HG03565 (cell line): ENCODE data around the gene NDC80.

Experiments
- ATAC-seq: cut with Tn5 transposase; IDR thresholded peaks from one replicate; pipeline ENCODE4 v1.9.1; 2021; ENCODE audit warnings: mild to moderate bottlenecking, moderate library complexity; ENCODE audit not compliant: unreplicated experiment

NDC80 gene

DNA sequence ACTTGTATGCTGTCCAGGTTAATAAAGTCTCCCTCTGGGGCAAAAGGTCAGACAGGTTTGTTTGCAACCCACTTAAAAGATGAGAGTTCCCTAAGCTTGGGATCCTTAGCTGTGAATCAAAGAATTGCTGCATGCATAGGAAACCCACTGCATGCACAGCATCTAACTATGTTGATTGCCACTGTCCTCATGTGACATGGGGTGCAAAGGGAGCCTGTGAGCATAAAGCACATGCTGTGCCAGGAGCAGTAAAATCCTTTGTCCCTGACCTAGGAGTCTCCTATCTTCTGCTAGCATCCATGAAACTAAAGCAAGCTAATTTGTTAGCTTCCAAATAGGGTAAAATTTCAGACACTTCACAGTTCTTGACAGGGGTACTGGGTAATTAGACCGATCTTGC is 13.8 kb upstream of the NDC80 start:
- ATAC-seq = no peak

DNA sequence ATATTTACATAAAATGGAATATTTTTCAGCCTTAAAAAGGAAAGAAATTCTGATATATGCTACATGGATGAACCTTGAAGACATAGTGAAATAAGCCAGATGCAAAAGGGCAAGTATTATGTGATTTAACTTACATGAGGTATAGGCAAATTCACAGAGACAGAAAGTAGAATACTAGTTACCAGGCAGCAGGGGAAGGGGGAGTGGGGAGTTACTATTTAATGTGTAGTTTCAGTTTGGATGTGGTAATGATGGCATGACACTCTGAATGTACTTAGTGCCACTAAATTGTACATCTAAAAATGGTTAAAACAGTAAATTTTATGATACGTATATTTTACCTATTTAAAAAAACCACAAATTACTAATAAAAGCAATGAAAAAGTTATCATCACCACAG is 12.1 kb upstream of the NDC80 start:
- no peak for ATAC-seq

DNA sequence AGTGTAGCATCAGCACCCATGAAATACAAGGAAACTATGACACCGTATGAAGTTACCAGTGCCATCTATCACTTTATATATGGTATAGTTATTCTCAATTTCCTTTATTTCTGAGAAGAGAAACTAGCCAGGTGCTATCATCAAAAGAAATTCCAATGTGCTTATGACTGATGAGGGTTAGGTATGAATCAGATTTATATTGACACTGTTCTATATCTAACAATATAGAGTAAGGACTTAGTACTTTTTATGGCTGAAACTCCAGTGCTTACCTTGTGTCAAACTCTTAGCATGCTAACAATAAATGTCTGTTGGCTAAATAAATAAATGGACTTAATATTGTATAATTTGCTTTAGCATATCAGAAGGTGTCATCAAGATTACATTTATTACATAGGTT is 7.0 kb upstream of the NDC80 start:
- no peak for ATAC-seq

DNA sequence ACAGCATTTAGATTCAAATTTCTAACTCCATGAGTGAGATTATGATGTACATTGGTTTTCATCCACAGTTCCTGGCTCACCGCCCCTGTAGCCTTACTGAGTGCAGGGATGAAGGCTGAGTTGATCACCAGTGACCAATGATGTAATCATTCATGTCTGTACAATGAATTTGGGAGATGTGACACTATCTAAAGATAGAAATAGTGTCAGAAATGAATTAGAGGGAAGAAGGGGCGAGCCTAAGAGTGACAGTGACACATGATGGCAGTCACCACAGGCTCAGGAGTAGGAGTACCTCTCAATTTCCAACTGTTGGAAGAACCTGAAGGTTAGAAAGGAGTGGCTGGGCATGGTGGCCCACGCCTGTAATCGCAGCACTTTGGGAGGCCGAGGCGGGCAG is 3.2 kb upstream of the NDC80 start:
- no peak for ATAC-seq

DNA sequence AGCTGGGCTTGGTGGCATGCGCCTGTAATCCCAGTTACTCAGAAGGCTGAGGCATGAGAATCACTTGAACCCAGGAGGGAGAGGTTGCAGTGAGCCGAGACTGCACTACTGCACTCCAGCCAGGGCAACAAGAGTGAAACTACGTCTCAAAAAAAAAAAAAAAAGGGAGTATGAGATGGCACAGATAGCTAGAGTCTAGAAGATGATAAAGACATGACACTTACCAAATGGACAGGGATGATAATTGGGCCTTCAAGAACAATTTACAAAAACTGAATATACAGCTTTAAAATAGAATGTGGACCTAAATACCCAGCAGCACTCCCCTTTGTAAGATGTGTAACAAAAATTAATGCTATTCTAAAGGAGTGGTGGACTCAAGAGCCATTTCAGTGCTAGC is 2.8 kb upstream of the NDC80 start:
- ATAC-seq = no peak

DNA sequence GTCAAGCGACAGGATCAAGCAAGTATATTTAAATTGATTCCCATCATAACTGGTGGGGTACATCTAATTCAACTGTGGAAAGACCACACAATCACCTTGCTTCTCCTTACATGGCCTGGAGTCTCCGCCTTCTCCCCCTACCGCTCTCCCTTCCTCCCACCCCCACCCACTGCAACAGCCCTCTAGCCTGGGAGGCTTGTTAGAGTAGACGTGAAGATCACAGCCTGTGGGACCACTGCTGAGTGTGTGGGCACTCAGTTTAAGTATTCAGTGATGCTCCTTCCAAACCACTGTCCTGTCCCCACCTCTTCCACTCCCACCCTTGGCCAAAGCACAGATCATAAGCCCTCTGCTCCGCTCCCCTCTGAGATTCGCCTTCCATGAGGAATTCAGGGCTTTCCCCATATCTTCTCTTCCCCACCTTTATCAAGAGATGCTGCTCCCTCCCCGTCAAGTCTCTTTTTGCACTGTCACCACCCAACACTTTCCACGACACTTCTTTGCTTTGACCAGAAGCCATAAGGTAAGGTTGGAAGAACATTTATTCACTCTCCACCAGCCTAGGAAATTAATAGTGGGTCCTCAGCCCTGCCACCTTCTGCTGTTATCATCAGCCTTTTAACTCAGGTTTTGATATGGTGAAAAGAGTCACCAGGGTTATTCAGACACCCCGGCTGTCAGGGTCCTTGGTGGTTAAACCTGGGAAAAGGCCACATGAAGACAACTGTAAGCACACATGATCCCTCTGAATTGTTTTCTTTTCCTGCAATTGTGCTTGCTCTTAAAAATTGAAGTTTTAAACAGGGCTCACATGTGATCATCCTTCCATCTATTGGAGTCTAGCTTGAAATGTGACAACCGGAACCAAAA is 1.8 kb upstream of the NDC80 start:
- ATAC-seq = no peak

DNA sequence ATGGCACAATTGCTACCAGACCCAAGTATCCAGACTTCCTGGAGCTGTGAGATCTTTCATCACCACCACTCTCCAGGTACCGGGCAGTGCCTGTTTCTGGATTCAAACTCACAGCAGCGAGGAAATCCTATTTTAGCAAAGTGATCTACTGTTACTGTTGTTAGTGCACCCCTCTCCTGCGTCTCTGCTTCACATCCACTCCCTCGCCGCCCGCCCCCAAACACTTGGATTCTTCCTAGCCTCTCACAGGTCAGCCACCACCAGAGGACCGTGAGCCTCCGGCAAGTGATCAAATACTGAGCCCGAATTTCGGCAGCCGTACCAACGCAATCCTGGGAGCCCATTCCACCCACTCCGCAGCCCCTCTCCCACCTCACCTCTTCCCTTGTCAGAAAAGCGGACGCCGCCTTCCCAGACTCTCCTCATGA is 571 bp upstream of the NDC80 start:
- ATAC-seq = peak; percentile 24

DNA sequence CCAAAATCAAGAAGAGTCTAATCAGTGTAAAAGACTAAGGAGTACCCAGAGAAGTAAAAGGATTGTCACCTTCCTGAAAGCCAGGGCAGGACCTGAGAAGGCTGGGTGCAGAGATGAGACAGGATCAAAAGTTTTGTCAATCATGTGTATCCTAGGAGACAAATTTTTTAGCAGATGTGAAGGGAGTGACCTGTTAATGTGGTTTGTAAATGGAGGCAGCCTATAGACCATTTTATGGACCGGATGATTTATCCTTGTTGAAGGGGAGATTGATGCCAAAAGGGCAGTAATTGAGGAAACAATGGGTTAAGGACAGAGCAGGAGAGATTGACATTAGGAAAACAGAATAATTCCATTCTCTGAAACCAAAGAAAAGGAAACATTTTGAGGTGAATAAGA is 813 bp downstream of the NDC80 start:
- ATAC-seq = no peak

DNA sequence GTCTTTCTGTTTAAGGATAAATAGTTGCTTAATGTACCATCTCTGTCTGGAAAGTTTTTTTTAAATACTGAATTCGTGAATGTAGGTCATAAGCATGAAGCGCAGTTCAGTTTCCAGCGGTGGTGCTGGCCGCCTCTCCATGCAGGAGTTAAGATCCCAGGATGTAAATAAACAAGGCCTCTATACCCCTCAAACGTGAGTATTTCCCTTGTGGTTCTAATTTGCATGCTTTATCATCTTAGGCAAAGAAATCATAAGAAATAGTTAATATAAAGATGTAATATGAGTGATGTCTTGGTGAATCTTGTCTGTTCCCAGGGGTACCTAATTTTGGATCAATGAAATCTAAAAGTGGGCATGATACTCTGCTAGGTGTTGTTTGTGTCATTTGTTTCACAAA is 1.5 kb downstream of the NDC80 start:
- no peak for ATAC-seq

DNA sequence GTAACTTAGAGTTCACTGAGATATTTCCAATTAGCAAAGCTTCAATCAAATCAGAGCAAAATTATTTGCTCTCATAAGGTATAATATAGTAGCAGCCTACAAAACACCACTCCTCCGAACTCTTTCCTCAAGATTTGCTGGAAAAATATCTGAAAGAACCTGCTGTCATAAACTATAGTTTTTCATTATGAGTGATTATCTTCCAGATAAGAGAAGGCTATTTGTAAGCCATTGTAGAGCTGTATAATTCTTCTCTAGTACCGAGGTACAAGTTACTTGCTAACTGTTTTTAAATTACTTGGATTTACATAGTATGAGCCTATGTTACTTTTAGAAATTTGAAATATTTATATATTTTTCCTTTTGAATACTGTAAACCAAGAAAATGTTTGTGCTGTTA is 2.1 kb downstream of the NDC80 start:
- ATAC-seq = no peak

DNA sequence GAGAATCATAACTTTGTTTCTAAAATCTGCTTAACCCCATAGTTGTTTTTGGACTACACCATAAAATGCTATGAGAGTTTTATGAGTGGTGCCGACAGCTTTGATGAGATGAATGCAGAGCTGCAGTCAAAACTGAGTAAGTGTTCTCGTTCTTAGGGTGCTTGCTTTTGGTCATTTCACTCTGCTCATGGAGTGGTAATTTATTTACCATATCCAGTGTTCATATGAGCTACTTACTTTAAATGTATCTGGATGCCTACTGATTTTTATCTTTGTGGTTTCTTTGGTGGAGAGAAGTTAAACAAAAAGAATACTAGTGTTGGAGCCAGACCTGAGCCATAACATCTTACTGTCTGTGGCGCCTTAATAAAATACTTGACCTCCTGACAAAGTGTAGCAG is 16.4 kb downstream of the NDC80 start:
- ATAC-seq = no peak

DNA sequence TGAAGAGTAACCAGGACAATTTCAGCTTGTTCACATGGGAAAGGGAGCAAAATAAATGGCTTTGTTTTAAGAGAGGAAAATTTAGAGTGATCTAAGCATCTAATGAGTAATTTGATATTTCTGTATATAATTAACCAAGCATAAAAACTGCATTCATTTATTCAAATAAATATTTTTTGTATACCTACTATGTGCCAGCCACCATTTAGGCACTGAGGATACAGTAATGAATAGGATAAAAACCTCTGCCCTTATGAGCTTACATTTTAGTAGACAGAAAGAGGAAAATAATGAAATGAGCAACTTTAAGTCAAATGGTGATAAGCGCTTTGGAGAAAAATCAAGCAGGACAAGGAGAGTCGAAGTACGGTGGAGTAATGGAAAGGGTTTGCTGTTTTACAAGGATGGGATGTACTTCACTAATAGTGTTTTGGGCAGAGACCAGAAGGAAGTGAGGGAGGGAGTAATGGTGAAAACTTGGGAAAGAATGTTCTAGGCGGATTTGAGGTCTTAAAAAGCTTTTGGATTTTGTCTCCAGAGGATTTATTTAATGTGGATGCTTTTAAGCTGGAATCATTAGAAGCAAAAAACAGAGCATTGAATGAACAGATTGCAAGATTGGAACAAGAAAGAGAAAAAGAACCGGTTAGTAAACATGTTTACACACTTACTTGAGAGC is 17.4 kb downstream of the NDC80 start:
- ATAC-seq = no peak

DNA sequence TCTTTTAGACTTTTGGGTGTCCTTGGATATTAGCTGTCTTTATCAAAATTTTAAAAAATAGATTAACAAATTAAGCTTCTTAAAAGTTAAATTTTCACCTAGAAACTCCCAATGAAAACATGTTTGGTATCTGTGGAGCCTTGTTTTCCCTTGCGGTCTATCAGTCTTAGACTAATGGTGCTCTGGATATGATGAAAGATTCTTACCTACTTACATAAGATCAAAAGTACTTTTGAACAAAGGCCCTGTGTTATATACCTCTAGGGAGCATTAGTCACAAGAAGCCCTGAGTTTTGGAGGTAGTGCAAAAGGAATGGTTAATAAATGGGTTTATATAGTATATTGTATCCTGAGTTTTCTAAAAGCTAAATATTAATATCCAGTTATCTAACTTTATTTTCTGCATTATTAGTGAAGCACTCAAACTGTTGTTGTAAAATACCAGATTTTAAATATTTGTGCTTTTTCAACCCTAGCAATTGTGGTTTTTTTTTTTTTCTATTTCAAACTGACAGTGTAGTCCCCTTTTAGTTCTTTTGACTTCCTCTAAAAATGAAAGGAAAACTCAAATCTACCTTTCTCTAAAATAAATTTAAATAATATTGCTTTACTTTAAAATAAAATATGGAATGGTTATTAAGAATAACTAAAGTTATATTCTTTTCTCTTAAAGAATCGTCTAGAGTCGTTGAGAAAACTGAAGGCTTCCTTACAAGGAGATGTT is 18.1 kb downstream of the NDC80 start:
- no peak for ATAC-seq

DNA sequence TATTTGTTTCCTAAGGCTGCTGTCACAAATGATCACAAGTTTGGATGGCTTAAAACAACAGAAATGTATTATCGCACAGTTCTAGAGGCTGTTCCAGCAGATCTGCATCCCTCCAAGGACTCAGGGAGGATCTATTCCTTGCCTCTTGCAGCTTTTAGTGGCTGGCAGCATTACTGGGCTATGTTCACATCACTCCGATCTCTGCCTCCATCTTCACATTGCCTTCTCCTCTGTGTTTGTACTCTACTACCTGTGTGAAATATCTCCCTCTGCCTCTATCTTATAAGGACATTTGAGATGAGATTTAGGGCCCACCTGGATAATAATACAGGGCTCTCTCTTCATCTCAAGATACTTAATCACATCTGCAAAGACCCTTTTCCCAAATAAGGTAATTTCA is 18.9 kb downstream of the NDC80 start:
- no peak for ATAC-seq

DNA sequence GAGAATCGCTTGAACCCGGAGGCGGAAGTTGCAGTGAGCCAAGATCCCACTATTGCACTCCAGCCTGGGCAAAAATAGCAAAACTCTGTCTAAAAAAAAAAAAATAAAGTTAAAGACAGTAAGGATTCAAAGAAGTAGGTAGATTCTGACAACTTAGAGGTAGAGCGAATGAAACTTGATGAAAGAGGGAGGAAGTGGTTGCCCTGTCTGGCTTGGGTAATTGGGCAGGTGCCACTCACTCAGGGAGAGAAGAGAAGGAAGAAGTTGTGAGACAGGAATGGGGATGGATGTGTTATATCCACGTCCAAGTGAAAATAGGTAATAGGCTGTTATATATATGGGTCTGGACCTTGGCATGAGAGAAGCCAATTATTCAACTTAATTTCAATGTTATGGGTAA is 26.3 kb downstream of the NDC80 start:
- ATAC-seq = no peak

DNA sequence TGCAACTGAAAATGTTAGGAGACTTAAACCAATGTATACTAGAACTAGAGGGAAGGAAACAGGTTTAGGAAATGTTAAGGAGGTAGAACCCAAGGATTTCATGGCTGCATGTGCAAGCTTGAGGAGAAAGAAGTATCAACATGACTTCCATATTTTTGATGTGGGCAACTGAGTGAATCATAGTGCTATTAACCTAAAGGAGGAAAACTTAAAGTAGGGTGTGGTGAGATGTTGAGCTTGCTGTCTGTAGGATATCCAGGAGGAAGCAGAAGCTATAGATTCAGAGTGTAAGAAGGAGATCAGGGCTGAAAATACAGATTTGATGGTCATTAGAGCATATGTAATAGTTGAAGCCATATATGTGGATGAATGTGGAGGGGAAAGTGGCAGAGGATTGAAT is 31.5 kb downstream of the NDC80 start:
- ATAC-seq = no peak

DNA sequence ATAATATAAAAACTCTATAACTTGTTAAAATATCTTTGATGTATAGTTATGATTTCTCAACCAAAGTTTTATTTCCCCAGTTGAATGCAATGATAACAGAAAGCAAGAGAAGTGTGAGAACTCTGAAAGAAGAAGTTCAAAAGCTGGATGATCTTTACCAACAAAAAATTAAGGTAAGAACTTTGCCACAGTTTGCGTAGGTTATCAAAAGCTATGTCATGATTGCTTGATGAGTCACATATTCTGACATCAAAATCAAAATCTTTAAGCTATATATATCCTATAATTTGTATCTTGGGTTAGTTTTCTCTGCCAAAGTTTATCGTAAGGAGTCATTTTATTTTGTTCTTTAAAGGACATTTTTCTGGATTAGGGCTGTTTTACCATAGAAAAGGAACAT is 35.0 kb downstream of the NDC80 start:
- ATAC-seq = no peak

DNA sequence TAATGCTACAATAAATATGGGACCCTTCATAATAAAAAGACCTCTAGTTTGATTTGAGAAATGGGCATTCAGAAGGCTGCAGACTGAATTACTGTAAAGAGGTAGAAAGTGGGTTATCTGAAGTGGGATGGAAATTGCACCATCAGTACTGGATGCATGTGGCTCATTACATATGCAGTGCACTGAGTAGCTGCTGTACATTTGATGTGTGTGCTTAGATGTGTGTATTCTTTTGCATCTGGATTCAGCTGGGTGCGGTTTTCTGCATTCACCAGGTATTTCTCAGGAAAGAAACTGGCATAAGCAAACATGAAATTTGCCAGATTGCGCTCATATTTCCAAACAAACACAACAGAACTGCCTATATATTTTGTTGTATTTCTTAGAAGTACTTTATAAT is 38.2 kb downstream of the NDC80 start:
- no peak for ATAC-seq

DNA sequence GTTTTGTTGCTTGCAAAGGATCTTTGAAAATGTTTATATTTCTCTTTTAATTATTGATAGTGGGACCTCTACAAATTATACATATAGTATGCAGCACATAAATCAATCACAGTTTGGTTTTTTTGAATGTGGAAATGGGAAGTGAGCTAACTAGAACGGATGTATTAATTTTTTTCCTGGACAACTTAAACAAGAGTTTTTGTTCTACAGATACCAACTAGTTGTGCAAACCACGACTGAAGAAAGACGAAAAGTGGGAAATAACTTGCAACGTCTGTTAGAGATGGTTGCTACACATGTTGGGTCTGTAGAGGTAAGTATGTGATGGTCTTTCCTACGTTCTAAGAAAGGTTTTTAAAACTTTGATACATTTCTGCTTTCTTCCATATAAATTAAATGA is 39.2 kb downstream of the NDC80 start:
- ATAC-seq = no peak

DNA sequence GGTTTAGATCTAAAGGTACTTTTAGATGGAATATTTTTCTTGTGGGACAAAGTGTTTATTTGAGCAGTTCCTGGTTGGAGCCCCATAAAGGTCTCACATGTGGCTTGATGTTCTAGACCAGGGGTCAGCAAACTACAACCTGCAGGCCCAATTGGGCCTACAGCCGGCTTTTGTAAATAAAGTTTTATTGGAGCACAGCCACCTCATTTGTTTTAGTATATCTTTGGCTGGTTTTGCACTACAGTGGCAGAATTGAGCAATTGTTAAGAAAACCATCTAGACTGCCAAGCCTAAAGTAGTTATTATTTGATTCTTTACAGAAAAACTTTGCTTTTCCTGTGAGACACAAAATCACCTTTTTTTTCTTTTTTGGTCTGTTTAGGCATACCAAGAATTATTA is 41.6 kb downstream of the NDC80 start:
- no peak for ATAC-seq

DNA sequence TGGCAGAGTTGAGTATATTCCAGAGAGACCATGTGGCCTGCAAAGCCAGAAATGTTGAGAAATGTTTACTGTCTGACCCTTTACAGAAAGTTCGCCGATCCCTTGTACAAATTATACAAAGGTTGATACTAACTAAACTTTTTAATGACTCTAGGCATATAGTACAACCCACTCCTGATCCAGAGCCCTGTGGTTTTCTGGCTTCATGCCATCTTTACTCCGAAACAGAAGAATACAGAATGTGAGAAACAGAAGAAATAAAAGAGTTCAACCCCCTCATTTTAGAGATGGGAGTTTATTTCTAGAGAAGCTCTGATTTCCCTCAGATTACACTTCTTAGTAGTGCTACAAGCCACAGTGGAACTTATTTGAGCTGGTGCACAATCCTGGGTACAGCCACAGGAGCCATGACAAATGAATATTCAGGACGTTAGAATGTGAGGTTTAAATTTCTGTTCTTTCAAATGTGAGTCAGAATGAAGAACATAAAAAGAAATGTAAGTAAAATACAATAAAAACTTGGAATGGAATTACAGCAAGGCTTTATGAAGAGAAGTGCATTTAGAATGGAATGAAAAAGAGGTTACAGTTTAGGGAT is 46.1 kb downstream of the NDC80 start:
- ATAC-seq = no peak

DNA sequence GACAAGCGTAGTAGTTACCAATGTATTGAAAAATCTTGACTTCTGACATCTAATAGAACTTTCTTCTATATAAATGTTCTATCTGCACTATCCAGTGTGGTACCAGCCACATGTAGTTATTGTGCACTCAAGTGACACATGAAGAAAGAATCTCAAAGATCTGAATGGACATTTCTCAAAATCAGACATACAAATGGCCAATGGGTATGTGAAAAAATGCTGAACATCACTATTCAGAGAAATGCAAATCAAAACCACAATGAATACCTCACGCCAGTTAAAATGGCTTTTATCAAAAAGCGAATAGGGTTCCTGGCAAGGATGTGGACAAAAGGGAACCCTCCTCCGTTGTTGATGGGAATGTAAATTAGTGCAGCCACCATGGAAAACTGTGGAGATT is 46.7 kb downstream of the NDC80 start:
- no peak for ATAC-seq
